HFFc6 (cell line): ENCODE results near the gene METTL17. TPM values are rescaled to one million over a fixed set of nuclear protein-coding genes. Genes with fewer than 3 reads are reported as not detected.
"Not testable (repeated sequence)": the region's sequence is repeated elsewhere in the genome, so short reads cannot be mapped to it uniquely, and the experiment has no call there.

ENCODE experiments used
- DNase-seq: peaks from one replicate; pipeline ENCODE4 v3.0.0-alpha.2; 2018
- H3K27ac Mint-ChIP-seq: 2 replicates; pipeline ENCODE4 v1.8.0; 2020; ENCODE audit warnings: mild to moderate bottlenecking, mixed read lengths
- H3K27me3 Mint-ChIP-seq: 2 replicates; pipeline ENCODE4 v1.8.0; 2021; ENCODE audit warnings: mild to moderate bottlenecking, moderate library complexity, mixed read lengths; ENCODE audit not compliant: insufficient read depth
- H3K36me3 Mint-ChIP-seq: 2 replicates; pipeline ENCODE4 v1.8.0; 2021; ENCODE audit warnings: low read depth, mixed read lengths
- H3K4me1 Mint-ChIP-seq: 2 replicates; pipeline ENCODE4 v1.8.0; 2020; ENCODE audit warnings: low read depth, mixed read lengths
- H3K4me3 Mint-ChIP-seq: 2 replicates; pipeline ENCODE4 v1.8.0; 2020; ENCODE audit warnings: mild to moderate bottlenecking, moderate library complexity, mixed read lengths
- H3K9me3 Mint-ChIP-seq: 2 replicates; pipeline ENCODE4 v1.8.0; 2020; ENCODE audit warnings: mild to moderate bottlenecking, mixed read lengths
- CTCF ChIP-seq: fragments of 200-600 bp; sonication (generic); IDR thresholded peaks from 2 replicates; pipeline ENCODE4 v1.5.0; 2021; ENCODE audit warnings: antibody characterized with exemption, mild to moderate bottlenecking
- long read RNA-seq: library from polyadenylated mRNA; unstranded; transcript quantifications from one replicate; pipeline ENCODE4 v2.0.0, GENCODE V29; 2019
- total RNA-seq, 6 experiments: library from RNA; stranded (reverse); fragmentation: NEBNext Ultra II Directional; extraction: Animal tissue kit (Norgen Biotek cat#: 25700); gene quantifications; 2 replicates in 1 of 6; 3 replicates in 5 of 6; pipeline ENCODE4 v1.2.3, GENCODE V29; 2021

METTL17 gene, protein sequence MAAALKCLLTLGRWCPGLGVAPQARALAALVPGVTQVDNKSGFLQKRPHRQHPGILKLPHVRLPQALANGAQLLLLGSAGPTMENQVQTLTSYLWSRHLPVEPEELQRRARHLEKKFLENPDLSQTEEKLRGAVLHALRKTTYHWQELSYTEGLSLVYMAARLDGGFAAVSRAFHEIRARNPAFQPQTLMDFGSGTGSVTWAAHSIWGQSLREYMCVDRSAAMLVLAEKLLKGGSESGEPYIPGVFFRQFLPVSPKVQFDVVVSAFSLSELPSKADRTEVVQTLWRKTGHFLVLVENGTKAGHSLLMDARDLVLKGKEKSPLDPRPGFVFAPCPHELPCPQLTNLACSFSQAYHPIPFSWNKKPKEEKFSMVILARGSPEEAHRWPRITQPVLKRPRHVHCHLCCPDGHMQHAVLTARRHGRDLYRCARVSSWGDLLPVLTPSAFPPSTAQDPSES
- 10 to 100 TPM; 29.3 to 34.0 (median 32.7) TPM for total RNA-seq
- long read RNA-seq, transcript METTL17-202 (13 exons, 1,586 nt): minor isoform, 10 of 47 reads
- long read RNA-seq, transcript METTL17-201 (14 exons, 1,749 nt): major isoform, 20 of 47 reads
- long read RNA-seq, partial matches to known transcripts: 1 of 47 reads
- long read RNA-seq, other reads (novel, unspliced or antisense): 9 of 47 reads

- peaks cover 53% of the 10 kb centered on the region for H3K4me1 Mint-ChIP-seq
- peak within 1 kb of the TSS; percentile 48 for H3K27ac Mint-ChIP-seq
- H3K36me3 Mint-ChIP-seq: peaks cover 22% of the 10 kb centered on the region
- peak; percentile 71 for TF ChIP-seq CTCF
- no peaks in the 10 kb centered on the region for H3K9me3 Mint-ChIP-seq
- H3K4me3 Mint-ChIP-seq: peak within 1 kb of the TSS; percentile 86
- peaks cover 2% of the 10 kb centered on the region; the same call in 1 of the 2 replicates for H3K27me3 Mint-ChIP-seq
- DNase-seq: peak; percentile 99
These were observed at the start of gene METTL17 for GRCh38 chr14:20989787-20990600. TSS of gene METTL17 (plus strand) at chr14:20989980. CDS start at chr14:20990003, 23 bp downstream.

GRCh38 chr14:20945146-20945545 lies 44.6 kb upstream of the METTL17 start:
- H3K27me3 Mint-ChIP-seq: peaks cover 14% of the 10 kb centered on the region
- not testable (repeated sequence) for H3K4me1 Mint-ChIP-seq, H3K9me3 Mint-ChIP-seq, H3K36me3 Mint-ChIP-seq, DNase-seq, H3K27ac Mint-ChIP-seq, H3K4me3 Mint-ChIP-seq

DNA sequence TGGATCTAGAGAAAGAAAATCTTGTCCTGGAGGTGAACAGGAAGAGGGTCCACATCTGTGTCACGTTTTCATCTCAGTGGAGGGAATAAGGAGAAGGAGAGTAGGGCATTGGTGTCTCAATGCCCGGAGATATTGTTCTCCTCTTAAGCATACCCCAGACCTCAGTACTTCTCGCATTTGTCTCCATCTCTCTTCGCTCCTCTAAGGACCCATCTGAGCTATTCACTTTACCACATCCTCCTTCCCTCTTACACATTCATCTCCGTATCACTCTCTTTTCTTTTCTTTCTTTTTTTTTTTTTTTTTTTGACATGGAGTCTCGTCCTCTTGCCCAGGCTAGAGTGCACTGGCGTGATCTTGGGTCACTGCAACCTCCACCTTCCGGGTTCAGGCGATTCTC lies 43.1 kb upstream of the METTL17 start:
- H3K27me3 Mint-ChIP-seq: peaks cover 16% of the 10 kb centered on the region
- not testable (repeated sequence) for H3K36me3 Mint-ChIP-seq, H3K4me3 Mint-ChIP-seq, DNase-seq, H3K4me1 Mint-ChIP-seq, H3K27ac Mint-ChIP-seq, H3K9me3 Mint-ChIP-seq

DNA sequence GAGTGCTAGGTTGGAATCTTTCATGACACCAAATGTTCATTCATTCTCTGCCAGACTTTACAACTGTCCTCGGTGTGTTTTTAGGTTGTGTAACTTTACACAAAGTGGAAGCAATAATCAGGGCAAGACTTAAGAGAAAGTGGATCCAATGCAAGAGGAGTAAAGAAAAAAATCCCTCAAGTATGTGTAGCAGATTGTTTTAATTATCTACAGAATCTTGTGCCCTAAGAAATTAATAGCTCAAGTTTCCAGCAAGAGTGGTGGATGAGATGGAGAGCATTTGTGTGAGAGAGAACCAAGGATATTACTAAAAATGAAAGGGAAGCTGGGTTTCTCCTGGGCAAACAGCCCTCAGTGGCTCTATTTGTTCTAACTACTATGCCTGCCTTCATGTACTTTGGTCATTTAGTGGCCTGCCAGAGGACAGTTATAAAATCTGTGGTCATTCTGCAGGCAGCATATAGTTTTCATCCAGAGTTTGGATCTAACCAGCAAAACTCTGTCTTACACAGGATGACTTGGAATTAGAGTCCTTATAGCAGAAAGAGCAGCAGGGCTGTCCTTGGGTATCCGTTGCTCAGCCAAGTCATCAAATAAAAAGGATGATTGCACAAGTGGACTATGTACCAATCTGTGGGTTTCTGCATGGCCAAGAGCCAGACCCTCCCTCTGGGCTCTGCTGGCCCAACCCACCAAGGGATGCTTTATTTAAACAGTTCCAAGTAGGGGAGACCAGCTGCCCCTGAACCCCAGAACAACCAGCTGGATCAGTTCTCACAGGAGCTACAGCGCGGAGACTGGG lies 34.8 kb upstream of the METTL17 start, which contains the start of gene RNASE2:
RNASE2 (plus strand) TSS at position 752 of the 802 bp plus-strand sequence. CDS start 285 bp downstream, outside the sequence.
- H3K9me3 Mint-ChIP-seq, DNase-seq, H3K36me3 Mint-ChIP-seq, H3K4me3 Mint-ChIP-seq, H3K4me1 Mint-ChIP-seq, H3K27ac Mint-ChIP-seq: not testable (repeated sequence)
- H3K27me3 Mint-ChIP-seq: peaks cover 28% of the 10 kb centered on the region

- not testable (repeated sequence) for H3K36me3 Mint-ChIP-seq, H3K27ac Mint-ChIP-seq, H3K4me3 Mint-ChIP-seq, H3K9me3 Mint-ChIP-seq, DNase-seq, H3K4me1 Mint-ChIP-seq
- peaks cover 28% of the 10 kb centered on the region for H3K27me3 Mint-ChIP-seq
These were observed 34.3 kb upstream of the METTL17 start for GRCh38 chr14:20955538-20955873.

GRCh38 chr14:20956376-20956976 lies 33.3 kb upstream of the METTL17 start:
- Mint-ChIP-seq H3K36me3 (no peaks in the 10 kb centered on the region), H3K27ac (no peak overlapping the region), H3K27me3 (peaks cover 23% of the 10 kb centered on the region), H3K4me3 (no peak overlapping the region), H3K9me3 (no peaks in the 10 kb centered on the region), H3K4me1 (peaks cover 10% of the 10 kb centered on the region; the same call in 1 of the 2 replicates)
- no peak for TF ChIP-seq CTCF
- DNase-seq: no peak

GRCh38 chr14:20958946-20959345 lies 30.8 kb upstream of the METTL17 start:
- H3K4me3 Mint-ChIP-seq, H3K9me3 Mint-ChIP-seq, DNase-seq, H3K36me3 Mint-ChIP-seq, H3K27ac Mint-ChIP-seq: not testable (repeated sequence)
- H3K4me1 Mint-ChIP-seq: peaks cover 12% of the 10 kb centered on the region; the same call in 1 of the 2 replicates
- H3K27me3 Mint-ChIP-seq: peaks cover 29% of the 10 kb centered on the region
